GM10248 (cell line): Measurements from ENCODE around the gene POMT1.

Experiments used
- CTCF ChIA-PET: fragments of 300-600 bp; sonication (Branson Sonifier 250); formaldehyde crosslinking; extraction: SDS; loops from one replicate; lab custom pipeline; 2021; ENCODE audit warnings: antibody characterized with exemption; lab: Yijun Ruan, JAX
- POLR2A ChIA-PET: fragments of 350-650 bp; sonication (Branson Sonifier 250); formaldehyde crosslinking; extraction: SDS; loops from one replicate; lab custom pipeline; 2020; ENCODE audit warnings: antibody characterized with exemption; lab: Yijun Ruan, JAX
- DNase-seq: peaks from one replicate; pipeline ENCODE4 v3.0.0; 2012; ENCODE audit errors: extremely low spot score
- CTCF ChIP-seq: IDR thresholded peaks from 2 replicates; pipeline ENCODE4 v1.5.1; 2012; ENCODE audit warnings: mild to moderate bottlenecking, low read depth; ENCODE audit errors: extremely low read depth, missing control alignments, control extremely low read depth

POMT1 gene

GRCh38 chr9:131480258-131480657, 22.5 kb upstream of the POMT1 start:
- DNase-seq: no peak
- POLR2A ChIA-PET: no interaction called here
- CTCF ChIA-PET: interaction anchor here (0.8 to 2.5 kb wide), 7 partner anchors 10 to 319 kb away, joined by 3 to 7 read pairs (median 3); no protein-coding TSS in a partner anchor
- TF ChIP-seq CTCF: no peak

- ChIA-PET CTCF (interaction anchor here (1.1 to 1.3 kb wide), 2 partner anchors 132 to 264 kb away, joined by 3 to 6 read pairs; no protein-coding TSS in a partner anchor), POLR2A (interaction anchor here (0.7 kb wide), 1 partner anchor 144 kb away, joined by 3 read pairs; no protein-coding TSS in a partner anchor)
- DNase-seq: no peak
- no peak for TF ChIP-seq CTCF
These were observed 21.0 kb upstream of the POMT1 start for GRCh38 chr9:131481441-131482342.

- ChIA-PET CTCF (interaction anchor here (1.3 kb wide), 1 partner anchor 132 kb away, joined by 6 read pairs; no protein-coding TSS in a partner anchor), POLR2A (interaction anchor here (0.7 kb wide), 1 partner anchor 143 kb away, joined by 3 read pairs; no protein-coding TSS in a partner anchor)
- TF ChIP-seq CTCF: no peak
- no peak for DNase-seq
These were observed 20.2 kb upstream of the POMT1 start for GRCh38 chr9:131482343-131483006.

- no peak for DNase-seq
- ChIA-PET CTCF (no interaction called here), POLR2A (no interaction called here)
- no peak for TF ChIP-seq CTCF
These were observed 19.2 kb upstream of the POMT1 start for GRCh38 chr9:131483319-131484050.

GRCh38 chr9:131484051-131484445, 18.7 kb upstream of the POMT1 start:
- CTCF ChIA-PET: no interaction called here
- POLR2A ChIA-PET: no interaction called here
- no peak for TF ChIP-seq CTCF
- DNase-seq: no peak
